Measurements from ENCODE around the gene PCMTD2. TPM values are rescaled to one million over a fixed set of nuclear protein-coding genes. Genes with fewer than 3 reads are reported as not detected.

Gene PCMTD2
- polyA plus RNA-seq, 1 of the 3 experiments (the other 2 are of a cell fraction), result 50.7 TPM

GRCh38 chr20:64265201-64265600 is 9.7 kb downstream of the PCMTD2 start:
- Histone ChIP-seq H3F3A (replicated peaks; ENCODE audit: insufficient read depth) (no peaks in the 10 kb centered on the region), H3K36me3 (replicated peaks in 1 of 2; ENCODE audit: control insufficient read depth in 1 of 2, insufficient read depth in 2 of 2, low read length in 1 of 2) (peaks cover 19 to 22% of the 10 kb centered on the region in 2 experiments), H3K27me3 (ENCODE audit: insufficient read depth) (no peaks in the 10 kb centered on the region), H3K4me3 (ENCODE audit: low read depth in 2 of 2, low read length in 1 of 2) (no peak overlapping the region), H3K79me2 (ENCODE audit: insufficient read depth) (peaks cover 1% of the 10 kb centered on the region; the same call in 1 of the 2 replicates), H4K20me1 (ENCODE audit: insufficient read depth) (no peaks in the 10 kb centered on the region), H3K4me1 (ENCODE audit: control insufficient read depth in 1 of 2, insufficient read depth in 2 of 2, low read depth in 1 of 2, low read length in 1 of 2) (peaks cover 0 to 21% of the 10 kb centered on the region in 2 experiments; a peak in 2 of 4 replicates), H2AFZ (ENCODE audit: low read depth) (no peak overlapping the region), H3K9me3 (no peaks in the 10 kb centered on the region), H3K27ac (ENCODE audit: low read depth in 2 of 2, low read length in 1 of 2) (no peak overlapping the region; a peak in 1 of 4 replicates), H3K4me2 (no peak overlapping the region), H3K9me2 (no peaks in the 10 kb centered on the region), H3K9ac (no peak overlapping the region)
- ChIA-PET POLR2A (no interaction called here), CTCF (no interaction called here)
- WGBS (ENCODE audit: low lambda C conversion rate), result 87% methylated on average over 5 of the region's 5 CpGs
- DNase-seq, result no peak
- TF ChIP-seq ZBTB33 (IDR thresholded peaks at IDR 0.05; ENCODE audit: borderline replicate concordance, low read depth), result no peak
- TF ChIP-seq FOXJ3 (CRISPR knock-in tag; IDR thresholded peaks at IDR 0.05), result no peak
- TF ChIP-seq FOSL2 (IDR thresholded peaks at IDR 0.05; ENCODE audit: borderline replicate concordance, low read depth), result no peak
- TF ChIP-seq YY1 (IDR thresholded peaks at IDR 0.05; ENCODE audit: low read depth), result no peak
- no peak for TF ChIP-seq EZH2phosphoT487 (IDR thresholded peaks at IDR 0.05; ENCODE audit: borderline replicate concordance, low read depth)
- no peak for TF ChIP-seq MAX (IDR thresholded peaks at IDR 0.05; ENCODE audit: low read depth)
- no peak for TF ChIP-seq GATA2 (CRISPR knock-in tag; IDR thresholded peaks at IDR 0.05)
- no peak for TF ChIP-seq SMC3 (IDR thresholded peaks at IDR 0.05; ENCODE audit: low read depth, low read length)
- TF ChIP-seq GABPA (IDR thresholded peaks at IDR 0.05; ENCODE audit: low read depth), result no peak
- no peak for TF ChIP-seq CHD2 (IDR thresholded peaks at IDR 0.05; ENCODE audit: low read length, partially characterized antibody)
- no peak for TF ChIP-seq RAD21 (IDR thresholded peaks at IDR 0.05; ENCODE audit: low read length)
- no peak for TF ChIP-seq ELF1 (IDR thresholded peaks at IDR 0.05)
- TF ChIP-seq JUND (IDR thresholded peaks at IDR 0.05), result no peak
- TF ChIP-seq MXI1 (IDR thresholded peaks at IDR 0.05; ENCODE audit: low read depth, low read length), result no peak
- TF ChIP-seq TCF12 (IDR thresholded peaks at IDR 0.05), result no peak
- TF ChIP-seq PBX3 (IDR thresholded peaks at IDR 0.05), result no peak
- TF ChIP-seq FOXM1 (IDR thresholded peaks at IDR 0.05; ENCODE audit: low read depth), result no peak
- no peak for TF ChIP-seq EP300 (IDR thresholded peaks at IDR 0.05; ENCODE audit: borderline replicate concordance in 1 of 2, low read depth in 1 of 2, low read length in 1 of 2)
- no peak for TF ChIP-seq RCOR1 (IDR thresholded peaks at IDR 0.05; ENCODE audit: low read length)
- TF ChIP-seq CTCF (IDR thresholded peaks at IDR 0.05), result no peak
